ENCODE measurements around the gene NRF1.
"Not testable (repeated sequence)": the region's sequence is repeated elsewhere in the genome, so short reads cannot be mapped to it uniquely, and the experiment has no call there.

Gene NRF1

GRCh38 chr7:129649128-129649690 is 37.7 kb downstream of the NRF1 start:
- DNase-seq, result no peak

- no peak for DNase-seq
These were observed 38.7 kb downstream of the NRF1 start for GRCh38 chr7:129650056-129650758.

GRCh38 chr7:129652914-129653313 is 41.4 kb downstream of the NRF1 start:
- DNase-seq, result no peak

GRCh38 chr7:129655811-129656210 is 44.3 kb downstream of the NRF1 start:
- DNase-seq, result no peak

GRCh38 chr7:129657363-129657762 is 45.8 kb downstream of the NRF1 start:
- DNase-seq, result no peak

GRCh38 chr7:129659907-129660306 is 48.4 kb downstream of the NRF1 start:
- not testable (repeated sequence) for DNase-seq

- DNase-seq, result no peak
These were observed 50.2 kb downstream of the NRF1 start for GRCh38 chr7:129661645-129662182.

- DNase-seq, result not testable (repeated sequence)
These were observed 51.7 kb downstream of the NRF1 start for GRCh38 chr7:129663240-129663639.

GRCh38 chr7:129664029-129665012 is 52.8 kb downstream of the NRF1 start:
- DNase-seq, result peak; percentile 49

GRCh38 chr7:129665013-129665401 is 53.5 kb downstream of the NRF1 start:
- DNase-seq, result no peak

GRCh38 chr7:129667116-129667515 is 55.6 kb downstream of the NRF1 start:
- no peak for DNase-seq

- DNase-seq, result no peak
These were observed 56.0 kb downstream of the NRF1 start for GRCh38 chr7:129667551-129667950.

GRCh38 chr7:129669901-129670300 is 58.4 kb downstream of the NRF1 start:
- DNase-seq, result no peak

- DNase-seq, result no peak
These were observed 59.1 kb downstream of the NRF1 start for GRCh38 chr7:129670656-129671055.

GRCh38 chr7:129671266-129671665 is 59.7 kb downstream of the NRF1 start:
- DNase-seq, result peak; percentile 32

- not testable (repeated sequence) for DNase-seq
These were observed 63.0 kb downstream of the NRF1 start for GRCh38 chr7:129674475-129674874.

- no peak for DNase-seq
These were observed 64.0 kb downstream of the NRF1 start for GRCh38 chr7:129675521-129675920.

- no peak for DNase-seq
These were observed 64.7 kb downstream of the NRF1 start for GRCh38 chr7:129676017-129676897.

- no peak for DNase-seq
These were observed 66.3 kb downstream of the NRF1 start for GRCh38 chr7:129677796-129678195.

GRCh38 chr7:129678606-129679005 is 67.1 kb downstream of the NRF1 start:
- no peak for DNase-seq

- no peak for DNase-seq
These were observed 68.9 kb downstream of the NRF1 start for GRCh38 chr7:129680400-129680799.

GRCh38 chr7:129684777-129685176 is 73.3 kb downstream of the NRF1 start:
- DNase-seq, result peak; percentile 12

Data from NCI-H748 treated with DMSO at 0.1 percent for 48 hours (cell line).